Activated naive CD8-positive, alpha-beta T cell (primary cell): ENCODE data around the gene HIVEP2.

Experiments
- H3K27ac Mint-ChIP-seq: one replicate; pipeline ENCODE4 v1.8.0; 2021; ENCODE audit warnings: mixed read lengths
- H3K27me3 Mint-ChIP-seq: one replicate; pipeline ENCODE4 v1.8.0; 2021; ENCODE audit warnings: mixed read lengths
- H3K36me3 Mint-ChIP-seq: one replicate; pipeline ENCODE4 v1.8.0; 2021; ENCODE audit warnings: mixed read lengths
- H3K4me1 Mint-ChIP-seq: one replicate; pipeline ENCODE4 v1.8.0; 2021; ENCODE audit warnings: low read depth, mixed read lengths
- H3K4me3 Mint-ChIP-seq: one replicate; pipeline ENCODE4 v1.8.0; 2021; ENCODE audit warnings: mild to moderate bottlenecking, mixed read lengths
- H3K9me3 Mint-ChIP-seq: one replicate; pipeline ENCODE4 v1.8.0; 2021; ENCODE audit warnings: low read depth, mixed read lengths

Gene HIVEP2

GRCh38 chr6:142938510-142938909 is 6.5 kb downstream of the HIVEP2 start:
- H3K9me3 Mint-ChIP-seq: no peaks in the 10 kb centered on the region
- H3K27me3 Mint-ChIP-seq: no peaks in the 10 kb centered on the region
- H3K27ac Mint-ChIP-seq: peak overlapping the region; percentile 81
- H3K4me3 Mint-ChIP-seq: peak overlapping the region; percentile 62
- H3K36me3 Mint-ChIP-seq: peaks cover 11% of the 10 kb centered on the region
- H3K4me1 Mint-ChIP-seq: peaks cover 97% of the 10 kb centered on the region

- peak overlapping the region; percentile 62 for H3K4me3 Mint-ChIP-seq
- peaks cover 9% of the 10 kb centered on the region for H3K36me3 Mint-ChIP-seq
- peak overlapping the region; percentile 81 for H3K27ac Mint-ChIP-seq
- no peaks in the 10 kb centered on the region for H3K27me3 Mint-ChIP-seq
- peaks cover 97% of the 10 kb centered on the region for H3K4me1 Mint-ChIP-seq
- no peaks in the 10 kb centered on the region for H3K9me3 Mint-ChIP-seq
Observed at GRCh38 chr6:142937986-142938385, 7.0 kb downstream of the HIVEP2 start.

GRCh38 chr6:142935553-142936517 is 9.1 kb downstream of the HIVEP2 start:
- Mint-ChIP-seq H3K27ac (peak overlapping the region; percentile 93), H3K4me1 (peaks cover 95% of the 10 kb centered on the region), H3K27me3 (no peaks in the 10 kb centered on the region), H3K9me3 (no peaks in the 10 kb centered on the region), H3K4me3 (peak overlapping the region; percentile 79), H3K36me3 (peaks cover 7% of the 10 kb centered on the region)

- Mint-ChIP-seq H3K27ac (peak overlapping the region; percentile 93), H3K27me3 (no peaks in the 10 kb centered on the region), H3K4me1 (peaks cover 97% of the 10 kb centered on the region), H3K4me3 (peak overlapping the region; percentile 79), H3K36me3 (peaks cover 9% of the 10 kb centered on the region), H3K9me3 (no peaks in the 10 kb centered on the region)
Observed at GRCh38 chr6:142934599-142934998, 10.4 kb downstream of the HIVEP2 start.

- no peaks in the 10 kb centered on the region for H3K9me3 Mint-ChIP-seq
- peak overlapping the region; percentile 79 for H3K4me3 Mint-ChIP-seq
- H3K4me1 Mint-ChIP-seq: peaks cover 97% of the 10 kb centered on the region
- peaks cover 9% of the 10 kb centered on the region for H3K36me3 Mint-ChIP-seq
- H3K27me3 Mint-ChIP-seq: no peaks in the 10 kb centered on the region
- peak overlapping the region; percentile 93 for H3K27ac Mint-ChIP-seq
Observed at GRCh38 chr6:142934106-142934505, 10.9 kb downstream of the HIVEP2 start.

- H3K36me3 Mint-ChIP-seq: peaks cover 9% of the 10 kb centered on the region
- H3K9me3 Mint-ChIP-seq: no peaks in the 10 kb centered on the region
- H3K4me1 Mint-ChIP-seq: peaks cover 98% of the 10 kb centered on the region
- H3K4me3 Mint-ChIP-seq: peak overlapping the region; percentile 79
- H3K27me3 Mint-ChIP-seq: no peaks in the 10 kb centered on the region
- H3K27ac Mint-ChIP-seq: peak overlapping the region; percentile 93
Observed at GRCh38 chr6:142933701-142934100, 11.3 kb downstream of the HIVEP2 start.

GRCh38 chr6:142932889-142933288 is 12.1 kb downstream of the HIVEP2 start:
- H3K4me1 Mint-ChIP-seq: peaks cover 95% of the 10 kb centered on the region
- H3K4me3 Mint-ChIP-seq: peak overlapping the region; percentile 75
- H3K27ac Mint-ChIP-seq: peak overlapping the region; percentile 84
- no peaks in the 10 kb centered on the region for H3K27me3 Mint-ChIP-seq
- H3K9me3 Mint-ChIP-seq: no peaks in the 10 kb centered on the region
- H3K36me3 Mint-ChIP-seq: peaks cover 9% of the 10 kb centered on the region

GRCh38 chr6:142929751-142930358 is 15.1 kb downstream of the HIVEP2 start:
- Mint-ChIP-seq H3K27me3 (no peaks in the 10 kb centered on the region), H3K4me1 (peaks cover 85% of the 10 kb centered on the region), H3K4me3 (peak overlapping the region; percentile 93), H3K36me3 (peaks cover 5% of the 10 kb centered on the region), H3K9me3 (no peaks in the 10 kb centered on the region), H3K27ac (peak overlapping the region; percentile 99)

- H3K9me3 Mint-ChIP-seq: no peaks in the 10 kb centered on the region
- H3K36me3 Mint-ChIP-seq: peaks cover 2% of the 10 kb centered on the region
- peak overlapping the region; percentile 99 for H3K27ac Mint-ChIP-seq
- H3K4me3 Mint-ChIP-seq: peak overlapping the region; percentile 93
- H3K4me1 Mint-ChIP-seq: peaks cover 80% of the 10 kb centered on the region
- H3K27me3 Mint-ChIP-seq: no peaks in the 10 kb centered on the region
Observed at GRCh38 chr6:142927904-142928303, 17.1 kb downstream of the HIVEP2 start.

- H3K27me3 Mint-ChIP-seq: no peaks in the 10 kb centered on the region
- H3K4me3 Mint-ChIP-seq: peak overlapping the region; percentile 93
- H3K27ac Mint-ChIP-seq: peak overlapping the region; percentile 99
- H3K36me3 Mint-ChIP-seq: peaks cover 2% of the 10 kb centered on the region
- H3K4me1 Mint-ChIP-seq: peaks cover 76% of the 10 kb centered on the region
- H3K9me3 Mint-ChIP-seq: no peaks in the 10 kb centered on the region
Observed at GRCh38 chr6:142927271-142927580, 17.8 kb downstream of the HIVEP2 start.

GRCh38 chr6:142926494-142927270 is 18.3 kb downstream of the HIVEP2 start:
- Mint-ChIP-seq H3K4me3 (peak overlapping the region; percentile 98), H3K27me3 (no peaks in the 10 kb centered on the region), H3K9me3 (no peaks in the 10 kb centered on the region), H3K27ac (peak overlapping the region; percentile 99), H3K4me1 (peaks cover 76% of the 10 kb centered on the region), H3K36me3 (peaks cover 2% of the 10 kb centered on the region)

GRCh38 chr6:142926177-142926493 is 18.8 kb downstream of the HIVEP2 start:
- H3K9me3 Mint-ChIP-seq: no peaks in the 10 kb centered on the region
- H3K27me3 Mint-ChIP-seq: no peaks in the 10 kb centered on the region
- H3K27ac Mint-ChIP-seq: peak overlapping the region; percentile 99
- H3K4me1 Mint-ChIP-seq: peaks cover 73% of the 10 kb centered on the region
- peaks cover 2% of the 10 kb centered on the region for H3K36me3 Mint-ChIP-seq
- peak overlapping the region; percentile 98 for H3K4me3 Mint-ChIP-seq

GRCh38 chr6:142925575-142926110 is 19.3 kb downstream of the HIVEP2 start:
- no peaks in the 10 kb centered on the region for H3K27me3 Mint-ChIP-seq
- no peaks in the 10 kb centered on the region for H3K9me3 Mint-ChIP-seq
- peak overlapping the region; percentile 98 for H3K4me3 Mint-ChIP-seq
- peaks cover 2% of the 10 kb centered on the region for H3K36me3 Mint-ChIP-seq
- peak overlapping the region; percentile 99 for H3K27ac Mint-ChIP-seq
- H3K4me1 Mint-ChIP-seq: peaks cover 74% of the 10 kb centered on the region

GRCh38 chr6:142918339-142919042 is 26.5 kb downstream of the HIVEP2 start:
- Mint-ChIP-seq H3K27ac (peak overlapping the region; percentile 84), H3K4me1 (peaks cover 82% of the 10 kb centered on the region), H3K36me3 (peaks cover 16% of the 10 kb centered on the region), H3K4me3 (peak overlapping the region; percentile 59), H3K27me3 (no peaks in the 10 kb centered on the region), H3K9me3 (no peaks in the 10 kb centered on the region)
